Transverse colon (tissue), 4 donors: ENCODE measurements around the gene CDK17.

Source experiments
- CTCF ChIP-seq, 5 experiments: fragments of 200-600 bp in 3 of 5; fragments of 450-650 bp in 2 of 5; sonication (generic) in 3 of 5; IDR thresholded peaks; 1 replicate in 2 of 5; 2 replicates in 3 of 5; pipeline ENCODE4 v1.5.1; 2016 to 2017; ENCODE audit warnings: antibody characterized with exemption in 5 of 5, inconsistent platforms in 3 of 5, mild to moderate bottlenecking in 2 of 5, moderate library complexity in 1 of 5
- POLR2AphosphoS5 ChIP-seq, 3 donors: sonication (generic); formaldehyde crosslinking; IDR thresholded peaks; one replicate each; pipeline ENCODE4 v1.6.1; 2016; ENCODE audit warnings: antibody characterized with exemption in 3 of 3

- TF ChIP-seq POLR2AphosphoS5 (IDR thresholded peaks at IDR 0.05) = no peak
- TF ChIP-seq CTCF (IDR thresholded peaks at IDR 0.05) = no peak
Measured at GRCh38 chr12:96311191-96311590, 89.0 kb downstream of the CDK17 start.
